Fibroblast of skin of back (primary cell): Measurements from ENCODE around the gene RND3.

Experiments
- DNase-seq: peaks from one replicate; pipeline ENCODE4 v3.0.0-alpha.2; 2013

The RND3 gene

GRCh38 chr2:150494234-150494945, 6.9 kb upstream of the RND3 start:
- no peak for DNase-seq

GRCh38 chr2:150491943-150492342, 4.5 kb upstream of the RND3 start:
- DNase-seq: peak; percentile 80

GRCh38 chr2:150491430-150491829, 4.0 kb upstream of the RND3 start:
- DNase-seq: peak; percentile 39

- no peak for DNase-seq
These were observed 3.0 kb upstream of the RND3 start for GRCh38 chr2:150490466-150490865.

GRCh38 chr2:150486539-150487484, 655 bp downstream of the RND3 start:
- peak; percentile 55 for DNase-seq

GRCh38 chr2:150485871-150486538, 1.5 kb downstream of the RND3 start:
- peak; percentile 90 for DNase-seq

- DNase-seq: peak; percentile 72
These were observed 2.2 kb downstream of the RND3 start for GRCh38 chr2:150485114-150485870.

- DNase-seq: no peak
These were observed 2.9 kb downstream of the RND3 start for GRCh38 chr2:150484461-150485021.

GRCh38 chr2:150484006-150484405, 3.5 kb downstream of the RND3 start:
- no peak for DNase-seq

GRCh38 chr2:150483532-150483931, 3.9 kb downstream of the RND3 start:
- no peak for DNase-seq

- DNase-seq: no peak
These were observed 4.6 kb downstream of the RND3 start for GRCh38 chr2:150482667-150483400.

- DNase-seq: no peak
These were observed 5.4 kb downstream of the RND3 start for GRCh38 chr2:150482111-150482510.

GRCh38 chr2:150480971-150481830, 6.3 kb downstream of the RND3 start:
- no peak for DNase-seq

GRCh38 chr2:150480241-150480640, 7.2 kb downstream of the RND3 start:
- DNase-seq: peak; percentile 87

- DNase-seq: peak; percentile 90
These were observed 8.2 kb downstream of the RND3 start for GRCh38 chr2:150479075-150479915.

GRCh38 chr2:150478200-150478974, 9.1 kb downstream of the RND3 start:
- DNase-seq: peak; percentile 71

GRCh38 chr2:150477347-150477746, 10.1 kb downstream of the RND3 start:
- peak; percentile 47 for DNase-seq

GRCh38 chr2:150476809-150477302, 10.6 kb downstream of the RND3 start:
- no peak for DNase-seq
